Prostate gland (tissue), 2 donors: ENCODE data around the gene OTUD4. TPM values are rescaled to one million over a fixed set of nuclear protein-coding genes. Genes with fewer than 3 reads are reported as not detected.

Experiments
- DNase-seq: peaks from one replicate; pipeline ENCODE4 v3.0.0-alpha.2; 2019; ENCODE audit warnings: low spot score
- H3K27ac ChIP-seq, 2 donors: fragments of 200-600 bp; sonication (generic); 2 replicates each; pipeline ENCODE4 v1.5.1; 2017 to 2019
- H3K27me3 ChIP-seq: fragments of 200-600 bp; sonication (generic); replicated peaks from 2 replicates; pipeline ENCODE4 v1.5.1; 2019; ENCODE audit not compliant: insufficient read depth
- H3K36me3 ChIP-seq, 2 donors: fragments of 200-600 bp; sonication (generic); 1 replicate in 1 of 2; 2 replicates in 1 of 2; pipeline versions ENCODE4 v1.5.1 to v1.8.1; 2017 to 2019
- H3K4me1 ChIP-seq: fragments of 200-600 bp; sonication (generic); replicated peaks from 2 replicates; pipeline ENCODE4 v1.5.1; 2019
- H3K4me3 ChIP-seq, 2 donors: fragments of 200-600 bp; sonication (generic); 2 replicates each; pipeline ENCODE4 v1.5.1; 2017 to 2019
- H3K9me3 ChIP-seq: fragments of 200-600 bp; sonication (generic); 2 replicates; pipeline ENCODE4 v1.5.1; 2017
- POLR2A ChIP-seq: fragments of 450-650 bp; IDR thresholded peaks from one replicate; pipeline ENCODE4 v1.6.1; 2016; ENCODE audit warnings: antibody characterized with exemption, mild to moderate bottlenecking
- POLR2AphosphoS5 ChIP-seq: sonication (generic); formaldehyde crosslinking; IDR thresholded peaks from one replicate; pipeline ENCODE4 v1.6.1; 2017; ENCODE audit warnings: antibody characterized with exemption
- WGBS: methylation state at CpG from one replicate; pipeline ENCODE4 v1.1.5; 2018; 5-methylcytosine and 5-hydroxymethylcytosine counted together
- intact Hi-C: fragments of 100-400 bp; cut with DNase I; formaldehyde crosslinking; loops from one replicate; pipeline ENCODE4 v1.14.2; 2022
- total RNA-seq, 2 donors: library from RNA; depleted of rRNA; stranded (reverse); fragments of >200 nt; gene quantifications; one replicate each; pipeline ENCODE4 v1.1.0, GENCODE V29; 2016
- TF ChIP-seq, protein P1 (sequence below), 4 experiments: fragments of 200-600 bp in 2 of 4; fragments of 450-650 bp in 2 of 4; sonication (generic) in 2 of 4; IDR thresholded peaks; 1 replicate in 3 of 4; 2 replicates in 1 of 4; pipeline ENCODE4 v1.5.1; 2016 to 2019; ENCODE audit warnings: antibody characterized with exemption in 4 of 4, mild to moderate bottlenecking in 2 of 4, moderate library complexity in 2 of 4

Gene OTUD4
- total RNA-seq, 2 donors from 2014 or later: 22.2 to 43.2 TPM

- TF ChIP-seq, protein P1, sequence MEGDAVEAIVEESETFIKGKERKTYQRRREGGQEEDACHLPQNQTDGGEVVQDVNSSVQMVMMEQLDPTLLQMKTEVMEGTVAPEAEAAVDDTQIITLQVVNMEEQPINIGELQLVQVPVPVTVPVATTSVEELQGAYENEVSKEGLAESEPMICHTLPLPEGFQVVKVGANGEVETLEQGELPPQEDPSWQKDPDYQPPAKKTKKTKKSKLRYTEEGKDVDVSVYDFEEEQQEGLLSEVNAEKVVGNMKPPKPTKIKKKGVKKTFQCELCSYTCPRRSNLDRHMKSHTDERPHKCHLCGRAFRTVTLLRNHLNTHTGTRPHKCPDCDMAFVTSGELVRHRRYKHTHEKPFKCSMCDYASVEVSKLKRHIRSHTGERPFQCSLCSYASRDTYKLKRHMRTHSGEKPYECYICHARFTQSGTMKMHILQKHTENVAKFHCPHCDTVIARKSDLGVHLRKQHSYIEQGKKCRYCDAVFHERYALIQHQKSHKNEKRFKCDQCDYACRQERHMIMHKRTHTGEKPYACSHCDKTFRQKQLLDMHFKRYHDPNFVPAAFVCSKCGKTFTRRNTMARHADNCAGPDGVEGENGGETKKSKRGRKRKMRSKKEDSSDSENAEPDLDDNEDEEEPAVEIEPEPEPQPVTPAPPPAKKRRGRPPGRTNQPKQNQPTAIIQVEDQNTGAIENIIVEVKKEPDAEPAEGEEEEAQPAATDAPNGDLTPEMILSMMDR (IDR thresholded peaks at IDR 0.05): no peak
- TF ChIP-seq POLR2A (no peak), POLR2AphosphoS5 (no peak)
Measured at GRCh38 chr4:145132511-145133098, 47.8 kb downstream of the OTUD4 start.

DNA sequence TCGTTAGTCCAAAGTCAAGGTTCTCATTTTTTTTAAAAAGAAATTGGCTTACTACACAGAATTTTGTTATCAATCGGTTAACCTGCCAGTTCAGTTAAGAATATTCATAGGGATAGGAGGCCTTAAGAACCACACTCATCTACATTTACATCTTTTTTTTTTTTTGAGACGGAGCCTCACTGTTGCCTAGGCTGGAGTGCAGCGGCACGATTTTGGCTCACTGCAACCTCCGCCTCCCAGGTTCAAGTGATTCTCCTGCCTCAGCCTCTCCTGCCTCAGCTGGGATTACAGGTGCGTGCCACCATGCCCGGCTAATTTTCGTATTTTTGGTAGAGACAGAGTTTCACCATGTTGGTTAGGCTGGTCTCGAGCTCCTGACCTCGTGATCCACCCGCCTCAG, 48.5 kb downstream of the OTUD4 start:
- TF ChIP-seq POLR2AphosphoS5 (no peak), POLR2A (no peak)
- TF ChIP-seq, protein P1 (IDR thresholded peaks at IDR 0.05): no peak
- no peak for DNase-seq
- Histone ChIP-seq H3K4me1 (no peaks in the 10 kb centered on the region), H3K4me3 (no peak overlapping the region), H3K36me3 (no peaks in the 10 kb centered on the region), H3K27ac (no peak overlapping the region), H3K27me3 (no peaks in the 10 kb centered on the region), H3K9me3 (no peaks in the 10 kb centered on the region)
- 94% methylated on average over 12 of the region's 12 CpGs for WGBS
- intact Hi-C loops: no loop called here

More at GRCh38 chr4:145132511-145133098, 47.8 kb downstream of the OTUD4 start:
- no peak overlapping the region for H3K4me3 ChIP-seq
- intact Hi-C loops: no loop called here
- WGBS: 64% methylated on average over 5 of the region's 5 CpGs
- no peaks in the 10 kb centered on the region for H3K36me3 ChIP-seq
- no peak for DNase-seq
- H3K4me1 ChIP-seq: no peaks in the 10 kb centered on the region
- H3K27me3 ChIP-seq: no peaks in the 10 kb centered on the region
- H3K27ac ChIP-seq: no peak overlapping the region
- no peaks in the 10 kb centered on the region for H3K9me3 ChIP-seq

DNA sequence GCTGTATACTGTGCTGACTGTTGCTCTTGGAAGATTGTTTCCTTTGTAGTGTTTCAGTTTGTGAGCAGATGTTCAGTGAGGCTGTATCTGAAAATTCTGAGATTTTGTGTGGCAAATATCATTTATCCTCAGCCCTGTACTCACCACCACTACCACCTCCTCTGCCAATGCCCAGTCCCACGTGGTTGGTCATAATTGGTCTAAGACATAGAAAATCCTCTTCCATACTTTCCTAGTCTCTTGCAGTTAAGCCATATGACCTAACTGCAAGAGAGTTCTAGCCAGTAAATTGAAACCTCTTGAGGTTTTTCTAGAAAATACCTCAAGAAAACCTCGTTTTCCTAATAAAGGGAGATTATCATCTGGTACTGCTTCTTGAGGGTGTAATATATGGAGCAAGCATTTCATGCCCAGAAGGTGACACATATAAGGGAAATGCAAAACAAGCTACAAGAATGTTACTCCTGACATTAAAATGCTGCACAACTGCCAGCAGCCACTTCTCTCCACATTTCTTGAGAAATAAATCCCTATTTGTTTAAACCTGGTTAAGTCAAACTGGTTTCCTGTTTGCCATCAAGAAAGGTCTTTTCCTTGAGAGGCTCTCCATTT, 49.5 kb downstream of the OTUD4 start:
- intact Hi-C loops: no loop called here
- no peaks in the 10 kb centered on the region for H3K36me3 ChIP-seq
- no peak overlapping the region for H3K4me3 ChIP-seq
- no peak for DNase-seq
- 42% methylated on average over 2 of the region's 2 CpGs for WGBS
- no peaks in the 10 kb centered on the region for H3K27me3 ChIP-seq
- H3K9me3 ChIP-seq: no peaks in the 10 kb centered on the region
- TF ChIP-seq, protein P1 (IDR thresholded peaks at IDR 0.05): no peak
- TF ChIP-seq POLR2AphosphoS5: no peak
- TF ChIP-seq POLR2A: no peak
- H3K4me1 ChIP-seq: no peaks in the 10 kb centered on the region
- no peak overlapping the region for H3K27ac ChIP-seq

- no peak overlapping the region for H3K27ac ChIP-seq
- intact Hi-C loops: no loop called here
- TF ChIP-seq POLR2A: no peak
- TF ChIP-seq POLR2AphosphoS5: no peak
- no peaks in the 10 kb centered on the region for H3K9me3 ChIP-seq
- no peaks in the 10 kb centered on the region for H3K4me1 ChIP-seq
- H3K27me3 ChIP-seq: no peaks in the 10 kb centered on the region
- no peak for DNase-seq
- H3K4me3 ChIP-seq: no peak overlapping the region
- H3K36me3 ChIP-seq: peaks cover 3 to 7% of the 10 kb centered on the region in 2 donors
Measured at GRCh38 chr4:145130130-145130529, 50.3 kb downstream of the OTUD4 start.

GRCh38 chr4:145125396-145125795, 55.0 kb downstream of the OTUD4 start:
- TF ChIP-seq POLR2A: no peak
- no peak for TF ChIP-seq POLR2AphosphoS5
- TF ChIP-seq, protein P1 (IDR thresholded peaks at IDR 0.05): no peak

More at GRCh38 chr4:145125396-145125795, 55.0 kb downstream of the OTUD4 start:
- no peak overlapping the region for H3K27ac ChIP-seq
- WGBS: 97% methylated on average over 2 of the region's 2 CpGs
- intact Hi-C loops: no loop called here
- H3K4me3 ChIP-seq: no peak overlapping the region
- no peaks in the 10 kb centered on the region for H3K9me3 ChIP-seq
- H3K27me3 ChIP-seq: no peaks in the 10 kb centered on the region
- H3K4me1 ChIP-seq: no peaks in the 10 kb centered on the region
- no peak for DNase-seq
- peaks cover 6 to 9% of the 10 kb centered on the region in 2 donors for H3K36me3 ChIP-seq
